Stimulated activated CD4-positive, alpha-beta T cell treated with anti-CD3 and anti-CD28 coated beads, Interleukin-15, amount 100 ng/mL, for 1 hour (primary cell): ENCODE measurements around the gene OVAAL.

Experiments
- DNase-seq, 2 donors: peaks; one replicate each; pipeline ENCODE4 v3.0.0-alpha.2; 2020; ENCODE audit warnings: low read depth in 1 of 2, low spot score in 1 of 2

OVAAL gene

GRCh38 chr1:180568184-180568583 lies 9.4 kb downstream of the OVAAL start:
- no peak for DNase-seq

GRCh38 chr1:180571060-180571831 lies 12.5 kb downstream of the OVAAL start:
- DNase-seq: no peak

GRCh38 chr1:180571832-180572636 lies 13.3 kb downstream of the OVAAL start:
- DNase-seq: no peak

GRCh38 chr1:180572760-180573159 lies 14.0 kb downstream of the OVAAL start:
- no peak for DNase-seq

GRCh38 chr1:180574031-180574713 lies 15.4 kb downstream of the OVAAL start:
- no peak for DNase-seq

GRCh38 chr1:180577361-180577760 lies 18.6 kb downstream of the OVAAL start:
- no peak for DNase-seq

GRCh38 chr1:180579961-180580611 lies 21.3 kb downstream of the OVAAL start:
- DNase-seq: no peak

GRCh38 chr1:180581635-180582039 lies 22.9 kb downstream of the OVAAL start:
- DNase-seq: no peak

GRCh38 chr1:180584869-180585268 lies 26.1 kb downstream of the OVAAL start:
- no peak for DNase-seq

- DNase-seq: no peak
Observed at GRCh38 chr1:180585994-180586359, 27.2 kb downstream of the OVAAL start.

- no peak for DNase-seq
Observed at GRCh38 chr1:180586671-180587155, 27.9 kb downstream of the OVAAL start.

GRCh38 chr1:180588121-180588520 lies 29.4 kb downstream of the OVAAL start:
- no peak for DNase-seq

- DNase-seq: no peak
Observed at GRCh38 chr1:180590889-180591288, 32.1 kb downstream of the OVAAL start.

GRCh38 chr1:180593382-180593781 lies 34.6 kb downstream of the OVAAL start:
- DNase-seq: no peak

GRCh38 chr1:180594723-180595122 lies 36.0 kb downstream of the OVAAL start:
- DNase-seq: no peak

- DNase-seq: no peak
Observed at GRCh38 chr1:180595966-180596365, 37.2 kb downstream of the OVAAL start.

GRCh38 chr1:180597520-180597919 lies 38.8 kb downstream of the OVAAL start:
- DNase-seq: no peak

GRCh38 chr1:180598333-180598974 lies 39.7 kb downstream of the OVAAL start:
- no peak for DNase-seq

GRCh38 chr1:180600343-180600742 lies 41.6 kb downstream of the OVAAL start:
- DNase-seq: no peak

- no peak for DNase-seq
Observed at GRCh38 chr1:180601512-180601911, 42.7 kb downstream of the OVAAL start.
